AG10803 (cell line): ENCODE data around the gene ZNF511.

Experiments
- DNase-seq: peaks from one replicate; pipeline ENCODE4 v3.0.0; 2010; ENCODE audit warnings: low read depth
- H3K4me3 ChIP-seq: 2 replicates; pipeline ENCODE4 v1.5.1; 2011; ENCODE audit warnings: mild to moderate bottlenecking, low read length, control low read depth
- TF ChIP-seq, protein P1 (sequence below): conservative IDR thresholded peaks from 2 replicates; pipeline ENCODE4 v1.5.1; 2011; ENCODE audit warnings: mild to moderate bottlenecking, low read length, control low read depth, inconsistent platforms

Gene ZNF511

DNA sequence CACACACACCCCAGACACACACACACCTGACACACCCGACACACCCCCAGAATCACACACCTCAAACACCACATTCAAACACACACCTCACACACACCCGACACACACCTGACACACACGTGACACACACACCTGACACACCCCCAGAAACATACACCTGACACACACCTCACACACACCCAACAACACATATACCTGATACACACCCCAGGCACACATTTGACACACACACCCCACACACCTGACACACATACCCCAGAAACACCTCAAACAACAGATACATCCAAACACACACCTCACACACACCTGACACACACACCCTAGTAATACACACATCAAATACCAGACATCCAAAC, 28.6 kb downstream of the ZNF511 start:
- DNase-seq = no peak

DNA sequence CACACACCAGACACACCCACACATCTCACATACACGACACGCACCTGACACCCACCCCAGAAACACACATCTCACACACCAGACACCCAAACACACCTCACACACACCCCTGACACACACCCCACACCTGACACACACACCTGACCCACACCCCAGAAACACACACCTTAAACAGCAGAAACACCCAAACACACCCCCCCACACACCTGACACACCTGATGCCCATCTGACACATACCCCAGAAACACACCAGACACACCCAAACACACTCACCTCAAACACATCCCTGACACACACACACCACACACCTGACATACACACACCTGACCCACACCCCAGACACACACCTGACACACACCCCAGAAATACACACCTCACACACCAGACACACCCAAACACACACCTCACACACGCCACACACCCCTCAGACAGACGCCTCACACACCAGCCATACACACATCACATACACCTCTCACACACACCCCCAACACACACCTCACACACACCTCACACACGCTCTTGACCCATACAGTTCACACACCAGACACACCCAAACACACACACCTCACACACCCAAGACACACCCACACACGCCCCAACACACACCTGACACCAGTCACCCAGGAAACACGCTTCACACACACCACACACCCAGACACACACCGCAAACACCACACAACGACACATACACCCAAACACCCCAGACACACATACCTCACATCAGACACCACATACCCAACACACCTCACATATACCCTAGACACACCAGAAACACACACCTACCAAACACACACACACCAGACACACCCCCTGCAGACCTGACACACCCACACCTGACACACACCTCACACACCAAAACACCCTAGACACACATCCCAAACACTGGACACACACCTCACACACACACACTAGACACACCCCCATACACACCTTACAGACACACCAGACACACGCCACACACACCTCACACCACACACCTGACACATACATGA, 29.7 kb downstream of the ZNF511 start:
- no peak overlapping the region for H3K4me3 ChIP-seq
- DNase-seq = no peak
- TF ChIP-seq, protein P1, sequence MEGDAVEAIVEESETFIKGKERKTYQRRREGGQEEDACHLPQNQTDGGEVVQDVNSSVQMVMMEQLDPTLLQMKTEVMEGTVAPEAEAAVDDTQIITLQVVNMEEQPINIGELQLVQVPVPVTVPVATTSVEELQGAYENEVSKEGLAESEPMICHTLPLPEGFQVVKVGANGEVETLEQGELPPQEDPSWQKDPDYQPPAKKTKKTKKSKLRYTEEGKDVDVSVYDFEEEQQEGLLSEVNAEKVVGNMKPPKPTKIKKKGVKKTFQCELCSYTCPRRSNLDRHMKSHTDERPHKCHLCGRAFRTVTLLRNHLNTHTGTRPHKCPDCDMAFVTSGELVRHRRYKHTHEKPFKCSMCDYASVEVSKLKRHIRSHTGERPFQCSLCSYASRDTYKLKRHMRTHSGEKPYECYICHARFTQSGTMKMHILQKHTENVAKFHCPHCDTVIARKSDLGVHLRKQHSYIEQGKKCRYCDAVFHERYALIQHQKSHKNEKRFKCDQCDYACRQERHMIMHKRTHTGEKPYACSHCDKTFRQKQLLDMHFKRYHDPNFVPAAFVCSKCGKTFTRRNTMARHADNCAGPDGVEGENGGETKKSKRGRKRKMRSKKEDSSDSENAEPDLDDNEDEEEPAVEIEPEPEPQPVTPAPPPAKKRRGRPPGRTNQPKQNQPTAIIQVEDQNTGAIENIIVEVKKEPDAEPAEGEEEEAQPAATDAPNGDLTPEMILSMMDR = no peak

More for the DNA sequence above, 28.6 kb downstream of the ZNF511 start:
- TF ChIP-seq, protein P1 = no peak
- no peak overlapping the region for H3K4me3 ChIP-seq

DNA sequence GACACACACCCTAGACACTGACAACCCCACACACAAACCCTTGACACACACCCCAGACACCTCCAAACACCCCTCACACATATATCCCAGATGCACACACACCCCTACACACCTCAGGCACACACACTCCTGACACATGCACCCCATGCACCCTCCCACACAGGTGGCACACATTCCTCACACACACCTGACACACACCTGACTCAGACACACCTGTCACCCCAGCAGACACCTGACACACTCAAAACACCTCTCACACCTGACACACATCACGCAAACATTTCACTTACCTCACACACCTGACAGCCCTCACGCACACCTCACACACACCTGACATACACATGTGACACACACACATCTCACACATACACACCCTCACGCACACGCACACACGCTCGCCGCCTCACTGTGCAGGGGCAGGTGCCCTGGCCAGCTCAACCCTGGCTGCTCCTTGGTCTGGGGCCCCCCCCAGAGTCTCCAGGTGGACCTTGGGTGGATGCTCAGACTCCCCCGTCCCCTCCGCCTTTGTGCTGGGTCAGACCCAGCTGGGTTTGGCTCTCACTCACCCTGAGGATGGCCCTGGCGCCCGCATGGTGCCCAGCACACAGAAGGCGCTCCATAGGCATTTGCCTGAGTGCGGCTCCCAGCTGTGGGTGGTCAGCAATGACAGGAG, 31.1 kb downstream of the ZNF511 start:
- H3K4me3 ChIP-seq = no peak overlapping the region
- TF ChIP-seq, protein P1 = no peak
- DNase-seq = no peak

DNA sequence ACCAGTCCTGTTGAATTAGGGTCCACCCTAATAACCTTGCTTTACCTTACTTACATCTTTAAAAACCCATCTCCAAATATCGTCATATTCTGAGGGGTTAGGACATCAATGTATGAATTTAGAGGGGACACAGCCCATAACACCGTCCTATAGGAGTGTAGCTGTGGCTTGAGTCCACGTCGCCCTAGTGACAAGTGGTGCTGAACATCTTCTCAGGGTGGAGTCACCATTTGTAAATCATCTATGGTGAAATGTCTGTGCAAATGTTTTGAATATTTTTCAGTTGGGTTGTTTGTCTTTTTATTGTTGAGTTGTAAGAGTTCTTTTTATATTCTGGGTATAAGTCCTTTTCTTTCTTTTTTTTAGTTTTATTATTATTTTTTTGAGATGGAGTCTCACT, 33.3 kb downstream of the ZNF511 start:
- no peak overlapping the region for H3K4me3 ChIP-seq
- DNase-seq = no peak
- TF ChIP-seq, protein P1 = no peak

DNA sequence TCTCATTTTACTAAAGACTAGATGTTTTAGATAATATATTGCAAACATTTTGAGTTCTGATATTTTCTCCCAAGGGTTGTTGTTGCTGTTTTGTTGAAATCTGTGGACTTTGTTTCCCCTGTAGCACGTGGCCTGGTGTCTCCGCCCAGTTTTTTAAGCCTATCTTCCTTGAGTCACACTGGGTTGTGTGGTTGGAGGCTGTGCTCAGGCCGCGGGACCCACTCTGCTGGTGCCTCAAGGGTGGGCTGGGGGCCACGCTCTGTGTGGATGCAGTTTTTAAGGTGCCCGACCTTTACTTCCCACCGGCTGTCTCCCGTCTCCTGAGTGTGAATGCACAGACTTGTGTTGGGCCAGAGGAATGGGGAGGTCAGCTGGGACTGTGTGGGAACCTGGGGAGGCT, 34.2 kb downstream of the ZNF511 start:
- TF ChIP-seq, protein P1 = no peak
- DNase-seq = no peak
- no peak overlapping the region for H3K4me3 ChIP-seq

DNA sequence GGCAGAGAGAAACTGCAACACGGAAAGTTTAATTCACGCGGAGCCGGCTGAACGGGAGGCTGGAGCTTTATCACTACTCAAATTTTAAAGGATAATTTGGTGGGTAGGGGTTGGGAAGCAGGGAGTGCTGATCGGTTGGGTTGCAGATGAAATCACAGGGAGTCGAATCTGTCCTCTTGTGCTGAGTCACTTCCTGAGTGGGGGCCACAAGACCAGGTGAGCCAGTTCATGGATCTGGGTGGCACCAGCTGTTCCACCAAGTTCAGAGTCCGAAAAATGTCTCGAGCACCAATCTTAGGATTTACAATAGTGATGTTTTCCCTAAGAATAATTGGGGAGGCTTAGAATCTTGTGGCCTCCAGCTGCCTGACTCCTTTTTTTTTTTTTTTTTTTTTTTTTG, 34.8 kb downstream of the ZNF511 start:
- TF ChIP-seq, protein P1 = no peak
- no peak overlapping the region for H3K4me3 ChIP-seq
- DNase-seq = no peak
